HepG2 (cell line): ENCODE results near the gene LTB4R2. TPM values are rescaled to one million over a fixed set of nuclear protein-coding genes. Genes with fewer than 3 reads are reported as not detected.
A peak's percentile ranks its signal among the peaks of the same experiment; 100 is the strongest.

Source experiments
- AGO2 ChIP-seq: fragments of 200-400 bp; formaldehyde crosslinking; optimal IDR thresholded peaks from 2 replicates; pipeline ENCODE3; 2017; ENCODE audit warnings: mild to moderate bottlenecking, low read depth, low read length, moderate library complexity
- CAMTA2 ChIP-seq: sonication (generic); formaldehyde crosslinking; IDR thresholded peaks from 2 replicates; pipeline ENCODE4 v1.4.0; 2020; ENCODE audit warnings: mild to moderate bottlenecking, missing genetic modification reagents, borderline replicate concordance
- KIAA2018 ChIP-seq: sonication (generic); formaldehyde crosslinking; IDR thresholded peaks from 2 replicates; pipeline ENCODE4 v1.5.0; 2020; ENCODE audit warnings: mild to moderate bottlenecking, missing genetic modification reagents, borderline replicate concordance
- KLF12 ChIP-seq: sonication (generic); formaldehyde crosslinking; IDR thresholded peaks from 2 replicates; pipeline ENCODE4 v1.4.0; 2020; ENCODE audit warnings: missing genetic modification reagents, borderline replicate concordance
- MLX ChIP-seq: IDR thresholded peaks from 2 replicates; pipeline ENCODE4 v1.6.1; 2016
- MXI1 ChIP-seq: IDR thresholded peaks from 3 replicates; pipeline ENCODE4 v1.6.1; 2012; ENCODE audit warnings: low read depth, low read length, inconsistent platforms, borderline replicate concordance
- NBN ChIP-seq: fragments of 450-650 bp; conservative IDR thresholded peaks from 2 replicates; pipeline ENCODE4 v1.6.1; 2017
- PAWR ChIP-seq: sonication (generic); formaldehyde crosslinking; IDR thresholded peaks from 2 replicates; pipeline ENCODE4 v1.4.0; 2020; ENCODE audit warnings: missing genetic modification reagents, mild to moderate bottlenecking, borderline replicate concordance
- PRDM4 ChIP-seq: sonication (generic); formaldehyde crosslinking; IDR thresholded peaks from 2 replicates; pipeline ENCODE4 v1.9.0; 2021; ENCODE audit warnings: missing genetic modification reagents, borderline replicate concordance
- REL ChIP-seq: sonication (generic); formaldehyde crosslinking; conservative IDR thresholded peaks from 2 replicates; pipeline ENCODE4 v1.8.0; 2022; ENCODE audit warnings: mild to moderate bottlenecking, missing genetic modification reagents, moderate library complexity
- REXO4 ChIP-seq: sonication (generic); formaldehyde crosslinking; IDR thresholded peaks from 2 replicates; pipeline ENCODE4 v1.8.0; 2022; ENCODE audit warnings: missing genetic modification reagents, mild to moderate bottlenecking, borderline replicate concordance
- TBX2 ChIP-seq: sonication (generic); formaldehyde crosslinking; IDR thresholded peaks from 2 replicates; pipeline ENCODE4 v1.5.0; 2020; ENCODE audit warnings: missing genetic modification reagents, mild to moderate bottlenecking, borderline replicate concordance
- ZNF180 ChIP-seq: sonication (generic); formaldehyde crosslinking; IDR thresholded peaks from 2 replicates; pipeline ENCODE4 v1.4.0; 2020; ENCODE audit warnings: low read depth, missing genetic modification reagents, borderline replicate concordance
- ZNF543 ChIP-seq: sonication (generic); formaldehyde crosslinking; IDR thresholded peaks from 2 replicates; pipeline ENCODE4 v1.4.0; 2020; ENCODE audit warnings: mild to moderate bottlenecking, missing genetic modification reagents
- ZNF614 ChIP-seq: IDR thresholded peaks from 2 replicates; pipeline ENCODE4 v1.6.1; 2018; ENCODE audit warnings: missing biosample characterization, missing genetic modification reagents, inconsistent platforms, borderline replicate concordance
- ZNF709 ChIP-seq: sonication (generic); formaldehyde crosslinking; IDR thresholded peaks from 2 replicates; pipeline ENCODE4 v1.5.0; 2020; ENCODE audit warnings: mild to moderate bottlenecking, missing genetic modification reagents
- ZNF773 ChIP-seq: sonication (generic); formaldehyde crosslinking; IDR thresholded peaks from 2 replicates; pipeline ENCODE4 v1.4.0; 2020; ENCODE audit warnings: missing genetic modification reagents, borderline replicate concordance
- ZNF781 ChIP-seq: sonication (generic); formaldehyde crosslinking; IDR thresholded peaks from 2 replicates; pipeline ENCODE4 v1.5.1; 2020; ENCODE audit warnings: borderline replicate concordance, mild to moderate bottlenecking, missing genetic modification reagents; ENCODE audit errors: not compliant biosample characterization
- polyA plus RNA-seq, 8 experiments: library from polyadenylated mRNA; depleted of rRNA in 3 of 8; stranded (reverse) in 7 of 8; unstranded in 1 of 8; fragments of >200 nt; fragmentation: Illumina TruSeq in 4 of 8; extraction: Trizol in 4 of 8; gene quantifications; 2 replicates each; pipeline versions ENCODE4 v1.2.1 to v1.2.3, GENCODE V29; 2011 to 2016; ENCODE audit warnings: low read depth in 4 of 8, missing spikeins in 1 of 8, mixed read lengths in 1 of 8; ENCODE audit not compliant: insufficient read depth in 1 of 8
- total RNA-seq, 5 experiments: library from RNA; depleted of rRNA; stranded (reverse); fragments of >200 nt; fragmentation: Illumina TruSeq; extraction: Trizol; gene quantifications; 2 replicates each; pipeline ENCODE4 v1.2.3, GENCODE V29; 2016; ENCODE audit warnings: low read depth in 1 of 5

LTB4R2 gene
- total and polyA plus RNA-seq, 2 of the 13 experiments (the other 11 are each of a cell fraction or from before 2014, with no cell fraction given), result 3.9 to 6.9 TPM

GRCh38 chr14:24271134-24271833 is 38.7 kb upstream of the LTB4R2 start, which contains the start of gene RABGGTA (continued):
- TF ChIP-seq ZNF614 (CRISPR knock-in tag) (peak; percentile 100), KIAA2018 (peak; percentile 99), ZNF773 (peak; percentile 96), MLX (CRISPR knock-in tag) (peak; percentile 90), ZNF543 (CRISPR knock-in tag) (peak; percentile 99), ZNF781 (CRISPR knock-in tag) (peak; percentile 98), KLF12 (peak; percentile 100), REL (CRISPR knock-in tag) (peak; percentile 98), PAWR (CRISPR knock-in tag) (peak; percentile 42; the same call in 1 of the 2 replicates), TBX2 (peak; percentile 98), REXO4 (CRISPR knock-in tag) (peak; percentile 93), PRDM4 (peak; percentile 44; the same call in 1 of the 2 replicates), CAMTA2 (CRISPR knock-in tag) (peak; percentile 99), AGO2 (peak; percentile 98), ZNF180 (CRISPR knock-in tag) (peak; percentile 91; the same call in 1 of the 2 replicates), ZNF709 (CRISPR knock-in tag) (peak; percentile 99), NBN (no peak), MXI1 (peak; percentile 97)
